ENCODE measurements around the gene EMP1. TPM values are rescaled to one million over a fixed set of nuclear protein-coding genes. Genes with fewer than 3 reads are reported as not detected.

EMP1 gene
- total RNA-seq, 1 experiment from 2014 or later, result 193 TPM

GRCh38 chr12:13198876-13199275, 2.4 kb downstream of the EMP1 start:
- Mint-ChIP-seq H3K9me3 (ENCODE audit: unreplicated experiment) (no peaks in the 10 kb centered on the region), H3K4me1 (ENCODE audit: insufficient read depth, unreplicated experiment) (peaks cover 62% of the 10 kb centered on the region), H3K4me3 (ENCODE audit: unreplicated experiment) (peak overlapping the region; percentile 79), H3K27me3 (ENCODE audit: insufficient read depth, unreplicated experiment) (no peaks in the 10 kb centered on the region), H3K36me3 (ENCODE audit: insufficient read depth, unreplicated experiment) (peaks cover 37% of the 10 kb centered on the region), H3K27ac (ENCODE audit: low read depth, unreplicated experiment) (peak overlapping the region; percentile 82)
- POLR2A ChIA-PET, result interaction anchor here (0.9 to 17.4 kb wide), 14 partner anchors 10 to 408 kb away, joined by 3 to 364 read pairs (median 8); partner anchors contain the start of gene GSG1
- BruUV-seq (replicated peaks), result no TSS peak
- TF ChIP-seq CTCF (IDR thresholded peaks at IDR 0.05; ENCODE audit: unreplicated experiment), result no peak
- CTCF ChIA-PET, result interaction anchor here (0.7 to 4.5 kb wide), 8 partner anchors 13 to 307 kb away, joined by 3 to 46 read pairs (median 4); no protein-coding TSS in a partner anchor
- DNase-seq (ENCODE audit: unreplicated experiment), result peak; percentile 61
- intact Hi-C loops (cut with micrococcal nuclease), result no loop called here

GRCh38 chr12:13199592-13199991, 3.1 kb downstream of the EMP1 start:
- Mint-ChIP-seq H3K4me3 (ENCODE audit: unreplicated experiment) (peak overlapping the region; percentile 79), H3K27me3 (ENCODE audit: insufficient read depth, unreplicated experiment) (no peaks in the 10 kb centered on the region), H3K27ac (ENCODE audit: low read depth, unreplicated experiment) (peak overlapping the region; percentile 82), H3K36me3 (ENCODE audit: insufficient read depth, unreplicated experiment) (peaks cover 45% of the 10 kb centered on the region), H3K9me3 (ENCODE audit: unreplicated experiment) (no peaks in the 10 kb centered on the region), H3K4me1 (ENCODE audit: insufficient read depth, unreplicated experiment) (peaks cover 61% of the 10 kb centered on the region)
- no peak for DNase-seq (ENCODE audit: unreplicated experiment)
- ChIA-PET CTCF (interaction anchor here (0.8 to 4.5 kb wide), 6 partner anchors 12 to 104 kb away, joined by 3 to 46 read pairs (median 5); no protein-coding TSS in a partner anchor), POLR2A (interaction anchor here (1.3 to 17.4 kb wide), 4 partner anchors 10 to 99 kb away, joined by 3 to 364 read pairs (median 198); partner anchors contain the start of gene GSG1)
- no peak for TF ChIP-seq CTCF (IDR thresholded peaks at IDR 0.05; ENCODE audit: unreplicated experiment)
- BruUV-seq (replicated peaks), result no TSS peak
- intact Hi-C loops (cut with micrococcal nuclease), result no loop called here

GRCh38 chr12:13200841-13201240, 4.3 kb downstream of the EMP1 start:
- no peak for TF ChIP-seq CTCF (IDR thresholded peaks at IDR 0.05; ENCODE audit: unreplicated experiment)
- no peaks in the 10 kb centered on the region for H3K9me3 Mint-ChIP-seq (ENCODE audit: unreplicated experiment)
- ChIA-PET POLR2A (interaction anchor here (0.6 to 8.2 kb wide), 5 partner anchors 8 to 100 kb away, joined by 3 to 255 read pairs (median 4); partner anchors contain the start of gene GSG1), CTCF (interaction anchor here (0.8 to 4.5 kb wide), 4 partner anchors 11 to 102 kb away, joined by 3 to 46 read pairs (median 4); no protein-coding TSS in a partner anchor)
- peaks cover 58% of the 10 kb centered on the region for H3K4me1 Mint-ChIP-seq (ENCODE audit: insufficient read depth, unreplicated experiment)
- intact Hi-C loops (cut with micrococcal nuclease), result no loop called here
- no TSS peak for BruUV-seq (replicated peaks)
- H3K4me3 Mint-ChIP-seq (ENCODE audit: unreplicated experiment), result no peak overlapping the region
- H3K27ac Mint-ChIP-seq (ENCODE audit: low read depth, unreplicated experiment), result peak overlapping the region; percentile 82
- no peaks in the 10 kb centered on the region for H3K27me3 Mint-ChIP-seq (ENCODE audit: insufficient read depth, unreplicated experiment)
- no peak for DNase-seq (ENCODE audit: unreplicated experiment)
- H3K36me3 Mint-ChIP-seq (ENCODE audit: insufficient read depth, unreplicated experiment), result peaks cover 45% of the 10 kb centered on the region

- intact Hi-C loops (cut with micrococcal nuclease), result no loop called here
- TF ChIP-seq CTCF (IDR thresholded peaks at IDR 0.05; ENCODE audit: unreplicated experiment), result no peak
- Mint-ChIP-seq H3K4me1 (ENCODE audit: insufficient read depth, unreplicated experiment) (peaks cover 67% of the 10 kb centered on the region), H3K36me3 (ENCODE audit: insufficient read depth, unreplicated experiment) (peaks cover 35% of the 10 kb centered on the region), H3K27me3 (ENCODE audit: insufficient read depth, unreplicated experiment) (no peaks in the 10 kb centered on the region), H3K4me3 (ENCODE audit: unreplicated experiment) (no peak overlapping the region), H3K9me3 (ENCODE audit: unreplicated experiment) (no peaks in the 10 kb centered on the region), H3K27ac (ENCODE audit: low read depth, unreplicated experiment) (peak overlapping the region; percentile 82)
- DNase-seq (ENCODE audit: unreplicated experiment), result no peak
- BruUV-seq (replicated peaks), result no TSS peak
- CTCF ChIA-PET, result interaction anchor here (1.0 to 11.2 kb wide), 4 partner anchors 9 to 108 kb away, joined by 3 to 154 read pairs (median 26); partner anchors contain the start of gene GSG1
- POLR2A ChIA-PET, result interaction anchor here (0.7 to 8.2 kb wide), 2 partner anchors 10 to 103 kb away, joined by 7 to 255 read pairs; partner anchors contain the start of gene GSG1
Observed at GRCh38 chr12:13203034-13203922, 6.8 kb downstream of the EMP1 start.
